GM23338 (cell line): ENCODE measurements around the gene CDH4. TPM values are rescaled to one million over a fixed set of nuclear protein-coding genes. Genes with fewer than 3 reads are reported as not detected.

ENCODE experiments used
- ATAC-seq: fragments of 200-7000 bp; cut with Tn5 transposase; 3 replicates; pipeline ENCODE4 v1.9.1; 2020
- DNase-seq: peaks from one replicate; pipeline ENCODE4 v3.0.0-alpha.2; 2015; ENCODE audit warnings: low spot score
- H2AFZ ChIP-seq: fragments of 200-600 bp; sonication (generic); 2 replicates; pipeline ENCODE4 v1.8.0; 2016; ENCODE audit warnings: antibody characterized with exemption, mild to moderate bottlenecking, moderate library complexity
- H3F3A ChIP-seq: fragments of 200-600 bp; sonication (generic); replicated peaks from 2 replicates; pipeline ENCODE4 v1.8.0; 2017; ENCODE audit warnings: antibody characterized with exemption, mixed run types, low read depth
- H3K27ac ChIP-seq: fragments of 200-600 bp; sonication (generic); 2 replicates; pipeline ENCODE4 v1.6.1; 2016; ENCODE audit warnings: low read depth
- H3K27me3 ChIP-seq: fragments of 200-600 bp; sonication (generic); 2 replicates; pipeline ENCODE4 v1.8.0; 2016; ENCODE audit warnings: mild to moderate bottlenecking, mixed run types, moderate library complexity; ENCODE audit not compliant: insufficient read depth
- H3K36me3 ChIP-seq: fragments of 200-600 bp; sonication (generic); 2 replicates; pipeline ENCODE4 v1.8.0; 2016; ENCODE audit warnings: mild to moderate bottlenecking; ENCODE audit not compliant: insufficient read depth
- H3K4me1 ChIP-seq: fragments of 200-600 bp; sonication (generic); 2 replicates; pipeline ENCODE4 v1.8.0; 2016; ENCODE audit warnings: mild to moderate bottlenecking, moderate library complexity; ENCODE audit not compliant: insufficient read depth
- H3K4me2 ChIP-seq: fragments of 200-600 bp; sonication (generic); 2 replicates; pipeline ENCODE4 v1.7.1; 2017; ENCODE audit warnings: mixed run types
- H3K4me3 ChIP-seq: fragments of 200-600 bp; sonication (generic); 2 replicates; pipeline ENCODE4 v1.6.1; 2016; ENCODE audit warnings: mixed run types
- H3K79me2 ChIP-seq: fragments of 200-600 bp; sonication (generic); replicated peaks from 2 replicates; pipeline ENCODE4 v1.8.0; 2017; ENCODE audit warnings: mild to moderate bottlenecking; ENCODE audit not compliant: insufficient read depth
- H3K9me2 ChIP-seq: fragments of 200-600 bp; sonication (generic); 2 replicates; pipeline ENCODE4 v1.8.0; 2017; ENCODE audit not compliant: insufficient read depth
- H4K20me1 ChIP-seq: fragments of 200-600 bp; sonication (generic); replicated peaks from 2 replicates; pipeline ENCODE4 v1.8.0; 2017; ENCODE audit warnings: mild to moderate bottlenecking; ENCODE audit not compliant: insufficient read depth
- H3K27ac Mint-ChIP-seq: 2 replicates; pipeline ENCODE4 v1.8.0; 2020; ENCODE audit warnings: inconsistent platforms, mild to moderate bottlenecking, moderate library complexity, mixed read lengths
- H3K27me3 Mint-ChIP-seq: 3 replicates; pipeline ENCODE4 v1.8.0; 2022; ENCODE audit warnings: low read depth, mild to moderate bottlenecking, moderate library complexity, mixed read lengths, inconsistent platforms; ENCODE audit not compliant: insufficient read depth, poor library complexity
- H3K36me3 Mint-ChIP-seq: 3 replicates; pipeline ENCODE4 v1.8.0; 2021; ENCODE audit warnings: low read depth, mild to moderate bottlenecking, inconsistent platforms, moderate library complexity, mixed read lengths
- H3K4me1 Mint-ChIP-seq: 3 replicates; pipeline ENCODE4 v1.8.0; 2020; ENCODE audit warnings: mild to moderate bottlenecking, inconsistent platforms, mixed read lengths
- H3K4me3 Mint-ChIP-seq: 3 replicates; pipeline ENCODE4 v1.8.0; 2021; ENCODE audit warnings: moderate library complexity, mild to moderate bottlenecking, inconsistent platforms, mixed read lengths
- H3K9me3 Mint-ChIP-seq: 3 replicates; pipeline ENCODE4 v1.8.0; 2020; ENCODE audit warnings: moderate library complexity, mild to moderate bottlenecking, inconsistent platforms, mixed read lengths
- CREB1 ChIP-seq: fragments of 250-450 bp; sonication (Bioruptor Pico); IDR thresholded peaks from 2 replicates; pipeline ENCODE4 v1.5.0; 2020; ENCODE audit warnings: low read depth, mild to moderate bottlenecking, moderate library complexity
- CTCF ChIP-seq, 2 experiments: fragments of 200-600 bp in 1 of 2; sonication (generic) in 1 of 2; conservative IDR thresholded peaks; 2 replicates each; pipeline versions ENCODE4 v1.5.1 to v1.6.1; 2016 to 2017; ENCODE audit warnings: antibody characterized with exemption in 2 of 2, low read depth in 2 of 2, mild to moderate bottlenecking in 2 of 2, moderate library complexity in 1 of 2
- EZH2 ChIP-seq: fragments of 200-600 bp; sonication (generic); IDR thresholded peaks from one replicate; pipeline ENCODE4 v1.8.0; 2017; ENCODE audit warnings: antibody characterized with exemption, mild to moderate bottlenecking, low read depth; ENCODE audit not compliant: unreplicated experiment
- EZH2phosphoT487 ChIP-seq: fragments of 200-600 bp; sonication (generic); IDR thresholded peaks from one replicate; pipeline ENCODE4 v1.8.1; 2018; ENCODE audit warnings: antibody characterized with exemption; ENCODE audit not compliant: unreplicated experiment
- JUNB ChIP-seq: IDR thresholded peaks from one replicate; pipeline ENCODE4 v1.6.1; 2016; ENCODE audit warnings: antibody characterized with exemption; ENCODE audit not compliant: unreplicated experiment
- POLR2AphosphoS5 ChIP-seq: IDR thresholded peaks from 2 replicates; pipeline ENCODE4 v1.6.1; 2016; ENCODE audit warnings: antibody characterized with exemption, low read depth
- REST ChIP-seq: IDR thresholded peaks from one replicate; pipeline ENCODE4 v1.6.1; 2018; ENCODE audit warnings: antibody characterized with exemption; ENCODE audit not compliant: unreplicated experiment
- STAT1 ChIP-seq: IDR thresholded peaks from one replicate; pipeline ENCODE4 v1.6.1; 2016; ENCODE audit warnings: antibody characterized with exemption; ENCODE audit not compliant: unreplicated experiment
- ZNF462 ChIP-seq: fragments of 250-450 bp; sonication (Bioruptor Pico); IDR thresholded peaks from 2 replicates; pipeline ENCODE4 v1.5.0; 2020; ENCODE audit warnings: mild to moderate bottlenecking, moderate library complexity
- polyA plus RNA-seq: library from polyadenylated mRNA; unstranded; fragments of >200 nt; fragmentation: Nextera tagmentation; extraction: Ambion mirVana; gene quantifications from 2 replicates; pipeline ENCODE4 v1.2.1, GENCODE V29; 2016
- total RNA-seq: library from RNA; depleted of rRNA; stranded (reverse); fragments of >200 nt; shearing (Covaris generic); gene quantifications from 2 replicates; pipeline ENCODE4 v1.2.3, GENCODE V29; 2014

Gene CDH4
- total and polyA plus RNA-seq, 2 experiments from 2014 or later = 1.2 to 4.2 TPM

GRCh38 chr20:61531553-61532345, 279.7 kb downstream of the CDH4 start (continued):
- TF ChIP-seq ZNF462 (CRISPR knock-in tag) (no peak), EZH2phosphoT487 (no peak), POLR2AphosphoS5 (no peak), EZH2 (no peak)

GRCh38 chr20:61532736-61533135, 280.7 kb downstream of the CDH4 start:
- no peaks in the 10 kb centered on the region for H3K36me3 Mint-ChIP-seq
- peaks cover 13% of the 10 kb centered on the region for H3K27me3 Mint-ChIP-seq
- Histone ChIP-seq H2AFZ (no peak overlapping the region), H3K4me1 (no peaks in the 10 kb centered on the region), H3K4me2 (no peak overlapping the region), H3K36me3 (no peaks in the 10 kb centered on the region), H3K9me2 (no peaks in the 10 kb centered on the region), H4K20me1 (no peaks in the 10 kb centered on the region), H3K79me2 (no peaks in the 10 kb centered on the region), H3K27ac (no peak overlapping the region), H3K4me3 (no peak overlapping the region), H3K27me3 (no peaks in the 10 kb centered on the region), H3F3A (no peaks in the 10 kb centered on the region)
- H3K9me3 Mint-ChIP-seq = no peaks in the 10 kb centered on the region; the same call in 2 of the 3 replicates
- ATAC-seq (no peak), DNase-seq (no peak)
- no peak overlapping the region for H3K4me3 Mint-ChIP-seq
- H3K4me1 Mint-ChIP-seq = peaks cover 9% of the 10 kb centered on the region
- H3K27ac Mint-ChIP-seq = no peak overlapping the region
- TF ChIP-seq EZH2 (no peak), POLR2AphosphoS5 (no peak), JUNB (no peak), REST (no peak), CREB1 (CRISPR knock-in tag) (no peak), STAT1 (no peak), CTCF (conservative IDR thresholded peaks at IDR 0.05; ENCODE audit: low read depth in 2 of 2) (no peak)
